ENCODE results near the gene FNIP2.
"Not testable (repeated sequence)": the region's sequence is repeated elsewhere in the genome, so short reads cannot be mapped to it uniquely, and the experiment has no call there.

The FNIP2 gene

DNA sequence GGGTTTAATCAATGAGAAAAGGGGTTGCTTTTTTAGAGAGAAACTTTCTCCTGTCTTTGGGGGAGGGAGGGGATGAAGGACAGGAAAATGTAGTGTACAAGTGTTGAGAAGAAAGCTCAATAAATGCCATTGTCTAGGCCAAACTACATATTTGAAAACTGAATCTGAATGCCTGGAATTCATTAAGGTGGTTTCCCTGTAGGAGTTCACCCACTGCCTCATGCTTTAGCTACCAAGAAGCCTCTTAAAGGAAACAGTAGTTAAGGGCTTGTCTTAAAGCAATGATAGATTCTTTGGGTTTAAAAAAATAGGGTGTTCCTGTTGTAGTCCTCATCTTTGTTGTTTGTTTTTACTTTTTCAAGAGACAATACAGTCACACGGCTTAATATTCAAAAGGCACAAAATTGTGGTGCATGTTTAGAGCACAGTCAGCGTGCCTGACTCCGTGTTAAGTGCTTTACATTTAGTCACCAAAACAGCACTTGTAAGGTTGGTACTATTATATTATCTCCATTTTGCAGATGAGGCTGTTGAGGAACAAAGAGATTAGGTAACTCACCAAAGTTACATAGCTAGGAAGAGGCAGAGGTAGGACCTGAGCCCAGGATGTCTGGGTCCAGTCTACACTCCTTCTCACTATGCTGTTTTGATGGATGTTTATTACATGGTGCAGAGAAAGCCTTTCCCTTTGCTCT is 46.0 kb downstream of the FNIP2 start:
- peak; percentile 36 for DNase-seq (ENCODE audit: low spot score)

- DNase-seq (ENCODE audit: low spot score), result no peak
Measured at GRCh38 chr4:158816955-158817354, 48.1 kb downstream of the FNIP2 start.

GRCh38 chr4:158817562-158818296 is 48.9 kb downstream of the FNIP2 start:
- no peak for DNase-seq (ENCODE audit: low spot score)

DNA sequence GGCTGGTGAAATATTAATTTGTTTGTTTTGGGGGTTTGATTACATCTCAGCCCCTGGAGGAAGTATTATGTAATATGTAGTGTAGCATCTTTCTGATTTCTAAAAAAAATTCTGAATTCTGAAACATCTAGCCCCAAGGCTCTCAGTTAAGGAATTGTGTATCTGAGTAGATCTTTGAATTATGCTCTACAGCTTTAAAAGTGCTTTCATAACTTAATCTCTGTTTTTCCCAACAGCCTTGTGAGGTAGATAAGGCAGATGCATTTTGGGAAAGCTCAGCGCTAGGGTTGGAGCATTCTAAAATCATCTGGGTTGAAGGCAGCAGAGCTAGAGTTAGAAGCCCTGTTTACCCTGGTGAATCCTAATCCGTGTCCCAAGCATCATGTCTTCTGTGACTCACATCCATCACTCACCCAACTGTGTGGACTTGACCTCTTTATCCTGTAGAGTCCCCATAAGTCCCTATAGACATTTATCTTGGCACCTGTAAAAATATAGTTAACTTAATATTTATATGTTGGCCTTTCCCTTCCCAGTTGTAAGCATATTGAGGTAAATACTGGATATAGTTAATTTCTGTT is 49.8 kb downstream of the FNIP2 start:
- no peak for DNase-seq (ENCODE audit: low spot score)

- DNase-seq (ENCODE audit: low spot score), result no peak
Measured at GRCh38 chr4:158819942-158820786, 51.3 kb downstream of the FNIP2 start.

DNA sequence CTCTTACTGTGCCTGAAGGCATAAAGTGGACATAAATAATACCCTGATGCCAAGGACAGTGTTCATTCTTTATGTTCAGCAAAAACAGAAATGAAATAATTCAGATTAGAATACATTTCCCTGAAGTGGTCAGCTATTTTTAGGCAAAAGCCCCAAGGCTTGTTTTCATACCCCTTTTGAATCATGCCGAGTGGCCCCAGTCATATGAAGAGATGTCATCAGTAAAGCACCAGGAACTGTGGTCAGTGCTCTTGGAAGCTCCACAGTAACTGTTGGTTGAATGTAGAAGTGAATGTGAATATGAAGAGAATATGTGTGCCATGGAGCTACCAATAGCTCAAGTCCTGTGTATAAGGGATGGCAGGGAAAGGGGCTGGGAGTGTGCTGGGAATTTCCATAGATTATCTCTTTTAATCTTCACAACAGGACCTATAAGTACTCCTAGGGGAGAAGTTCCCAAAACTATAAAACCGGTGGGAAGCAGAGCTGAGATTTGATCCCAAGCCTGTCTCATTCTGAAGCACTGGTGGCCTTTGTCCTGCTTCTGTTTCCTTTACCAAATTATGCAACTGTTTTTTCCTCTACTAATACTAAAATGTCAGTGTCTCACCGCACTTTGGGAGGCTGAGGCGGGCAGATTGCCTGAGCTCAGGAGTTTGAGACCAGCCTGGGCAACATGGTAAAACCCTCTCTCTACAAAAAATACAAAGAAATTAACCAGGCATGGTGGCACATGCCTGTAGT is 52.6 kb downstream of the FNIP2 start:
- DNase-seq (ENCODE audit: low spot score), result no peak

DNA sequence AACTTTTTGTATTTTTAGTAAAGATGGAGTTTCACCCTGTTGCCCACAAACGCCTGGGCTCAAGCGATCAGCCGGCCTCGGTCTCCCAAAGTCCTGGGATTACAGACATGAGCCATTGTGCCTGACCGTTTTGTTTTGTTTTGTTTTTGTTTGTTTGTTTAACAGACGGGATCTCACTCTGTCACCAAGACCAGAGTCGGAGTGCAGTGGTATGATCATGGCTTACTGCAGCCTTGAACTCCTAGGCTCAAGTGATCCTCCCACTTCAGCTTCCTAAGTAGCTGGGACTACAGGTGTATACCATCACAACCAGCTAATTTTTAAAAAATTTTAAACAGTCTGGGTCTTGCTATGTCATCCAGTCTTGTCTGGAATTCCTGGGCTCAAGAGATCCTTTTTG is 53.5 kb downstream of the FNIP2 start:
- no peak for DNase-seq (ENCODE audit: low spot score)

GRCh38 chr4:158823461-158823873 is 54.6 kb downstream of the FNIP2 start:
- DNase-seq (ENCODE audit: low spot score), result no peak

- DNase-seq (ENCODE audit: low spot score), result no peak
Measured at GRCh38 chr4:158824425-158825274, 55.8 kb downstream of the FNIP2 start.

DNA sequence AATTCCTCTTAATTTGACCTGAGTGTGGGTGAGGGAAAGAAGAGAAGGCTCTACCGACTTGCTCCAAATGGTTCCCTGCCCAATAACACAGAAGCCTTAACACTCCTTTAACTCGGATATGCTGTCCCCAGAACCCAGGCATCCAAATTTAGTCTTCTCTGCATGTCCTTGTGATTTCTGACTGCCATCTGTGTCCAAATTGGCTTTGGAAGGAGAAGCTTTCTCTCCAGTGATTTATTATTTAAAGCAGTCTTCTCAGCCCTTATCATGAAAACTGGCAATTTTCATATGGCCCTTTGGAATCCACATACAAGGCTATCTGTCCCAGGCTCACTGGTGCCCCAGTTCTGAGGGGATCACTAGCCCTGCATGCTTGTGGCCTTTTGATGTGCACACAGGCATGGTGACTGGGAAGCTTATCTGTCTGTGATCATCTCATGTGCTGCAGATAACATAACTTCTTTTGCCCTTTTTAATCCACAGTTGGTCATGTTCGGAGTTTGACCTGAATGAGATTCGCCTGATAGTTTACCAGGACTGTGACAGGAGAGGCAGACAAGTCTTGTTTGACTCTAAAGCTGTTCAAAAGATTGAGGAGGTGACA is 56.7 kb downstream of the FNIP2 start:
- no peak for DNase-seq (ENCODE audit: low spot score)

DNA sequence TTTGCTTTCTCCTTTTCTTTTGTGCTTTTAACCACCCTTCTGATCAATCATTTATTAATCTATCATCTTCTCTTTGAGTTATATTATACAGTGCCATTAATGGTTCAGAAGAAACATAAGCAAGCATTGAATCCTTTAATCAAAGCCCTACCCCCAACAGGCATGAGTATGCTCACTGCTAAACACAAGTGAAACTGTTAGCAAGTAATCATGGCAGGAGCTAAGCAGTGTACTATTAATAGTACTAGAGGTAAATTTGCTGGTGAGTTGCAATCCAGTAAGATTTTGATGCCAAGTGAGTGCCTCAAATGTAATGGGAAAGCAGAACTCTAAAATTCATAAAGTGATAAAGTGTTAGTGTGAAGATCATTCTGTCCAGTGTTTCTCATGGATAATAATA is 57.2 kb downstream of the FNIP2 start:
- DNase-seq (ENCODE audit: low spot score), result no peak

- DNase-seq (ENCODE audit: low spot score), result no peak
Measured at GRCh38 chr4:158826882-158827281, 58.1 kb downstream of the FNIP2 start.

- DNase-seq (ENCODE audit: low spot score), result no peak
Measured at GRCh38 chr4:158827543-158827981, 58.7 kb downstream of the FNIP2 start.

GRCh38 chr4:158828151-158828550 is 59.3 kb downstream of the FNIP2 start:
- not testable (repeated sequence) for DNase-seq (ENCODE audit: low spot score)

GRCh38 chr4:158829254-158829653 is 60.4 kb downstream of the FNIP2 start:
- DNase-seq (ENCODE audit: low spot score), result no peak

- no peak for DNase-seq (ENCODE audit: low spot score)
Measured at GRCh38 chr4:158833602-158834001, 64.8 kb downstream of the FNIP2 start.

DNA sequence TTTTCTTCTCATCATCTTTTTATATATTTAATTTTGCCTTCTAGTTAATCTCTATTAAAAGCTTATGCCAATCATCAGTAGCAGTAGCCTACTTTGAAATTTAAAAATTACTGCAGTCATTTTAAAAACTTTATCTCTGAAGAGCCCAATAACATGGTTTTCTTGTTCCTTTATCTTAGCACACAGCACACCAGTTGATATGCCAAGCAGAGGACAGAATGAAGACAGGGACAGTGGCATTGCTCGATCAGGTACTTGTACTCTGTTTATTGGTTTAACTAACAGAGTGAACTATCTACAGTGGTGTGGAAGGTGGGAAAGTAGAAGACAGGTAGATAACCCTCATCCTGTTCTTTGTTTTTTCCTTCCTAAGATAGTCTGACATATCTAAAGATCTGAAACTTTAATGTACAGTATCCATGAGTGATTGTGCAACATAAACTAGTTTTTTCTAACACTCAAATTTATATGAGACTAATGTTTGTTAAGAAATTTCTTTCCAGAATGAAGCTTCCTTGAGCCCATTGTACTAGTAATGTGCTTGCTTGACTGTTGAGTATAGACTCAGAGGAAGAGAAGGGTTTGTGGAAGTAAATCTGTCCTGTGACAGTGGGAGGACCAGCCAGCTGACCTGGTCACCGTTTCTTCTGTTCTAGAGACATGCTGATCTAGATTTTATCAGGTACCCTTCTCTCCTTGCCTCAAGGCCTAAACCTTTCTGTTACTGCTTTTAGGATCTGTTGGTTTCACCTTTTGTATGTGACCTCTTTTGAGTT is 66.6 kb downstream of the FNIP2 start:
- no peak for DNase-seq (ENCODE audit: low spot score)

DNA sequence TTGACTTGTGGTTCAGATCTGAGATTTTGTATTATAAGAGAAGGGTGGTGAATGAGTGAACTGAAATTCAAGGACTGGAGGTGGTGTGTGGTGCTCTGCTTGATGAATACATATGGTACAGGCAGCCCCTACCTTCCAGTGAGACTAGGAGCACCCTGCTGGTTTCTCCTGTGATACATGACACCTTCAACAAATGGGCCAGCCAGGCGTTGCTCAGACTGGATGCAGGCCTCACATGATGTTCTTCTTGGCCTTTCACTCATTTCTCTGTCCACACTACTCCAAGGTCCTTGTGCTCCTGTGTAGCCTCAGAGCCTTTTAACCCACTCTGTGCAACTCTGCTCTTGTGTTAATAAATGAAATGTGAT is 67.2 kb downstream of the FNIP2 start:
- DNase-seq (ENCODE audit: low spot score), result no peak

DNA sequence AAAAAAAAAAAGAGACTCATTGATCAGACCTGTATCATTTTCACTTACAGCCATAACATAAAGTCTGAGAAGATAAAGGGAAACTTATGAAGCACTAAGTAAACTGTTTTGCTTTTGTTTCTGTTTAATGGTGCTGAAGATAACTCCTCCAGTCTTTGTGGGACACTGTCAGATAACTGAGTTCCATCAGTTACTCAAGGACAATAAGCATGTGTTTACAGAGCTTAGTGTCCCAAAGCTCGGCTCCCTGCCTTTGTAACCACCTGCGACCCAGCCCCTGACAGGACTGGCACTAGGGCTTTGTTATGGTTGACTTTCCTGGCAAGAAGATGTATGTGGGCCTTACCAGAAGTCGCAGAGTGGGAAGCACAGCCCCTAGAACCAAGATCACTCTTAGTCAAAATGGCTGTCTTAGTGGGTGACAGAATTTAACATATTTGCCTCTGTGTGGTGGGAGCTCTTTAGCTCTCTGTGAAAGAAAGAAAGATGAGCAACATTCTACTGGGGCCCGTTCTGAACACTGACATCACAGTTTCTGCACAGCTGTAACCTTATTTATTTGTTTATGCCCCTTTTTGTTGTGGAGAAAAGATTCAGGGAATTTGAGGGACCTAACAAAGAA is 68.1 kb downstream of the FNIP2 start:
- DNase-seq (ENCODE audit: low spot score), result no peak

Measured in COLO829 (cell line).